Measurements from ENCODE around the gene SYT8.

- TF ChIP-seq, protein P1, sequence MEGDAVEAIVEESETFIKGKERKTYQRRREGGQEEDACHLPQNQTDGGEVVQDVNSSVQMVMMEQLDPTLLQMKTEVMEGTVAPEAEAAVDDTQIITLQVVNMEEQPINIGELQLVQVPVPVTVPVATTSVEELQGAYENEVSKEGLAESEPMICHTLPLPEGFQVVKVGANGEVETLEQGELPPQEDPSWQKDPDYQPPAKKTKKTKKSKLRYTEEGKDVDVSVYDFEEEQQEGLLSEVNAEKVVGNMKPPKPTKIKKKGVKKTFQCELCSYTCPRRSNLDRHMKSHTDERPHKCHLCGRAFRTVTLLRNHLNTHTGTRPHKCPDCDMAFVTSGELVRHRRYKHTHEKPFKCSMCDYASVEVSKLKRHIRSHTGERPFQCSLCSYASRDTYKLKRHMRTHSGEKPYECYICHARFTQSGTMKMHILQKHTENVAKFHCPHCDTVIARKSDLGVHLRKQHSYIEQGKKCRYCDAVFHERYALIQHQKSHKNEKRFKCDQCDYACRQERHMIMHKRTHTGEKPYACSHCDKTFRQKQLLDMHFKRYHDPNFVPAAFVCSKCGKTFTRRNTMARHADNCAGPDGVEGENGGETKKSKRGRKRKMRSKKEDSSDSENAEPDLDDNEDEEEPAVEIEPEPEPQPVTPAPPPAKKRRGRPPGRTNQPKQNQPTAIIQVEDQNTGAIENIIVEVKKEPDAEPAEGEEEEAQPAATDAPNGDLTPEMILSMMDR (conservative IDR thresholded peaks at IDR 0.05; ENCODE audit: low read depth in 2 of 2), result no peak
- no peak for TF ChIP-seq CREB1 (CRISPR knock-in tag; IDR thresholded peaks at IDR 0.05; ENCODE audit: low read depth)
- no peak for TF ChIP-seq EZH2 (IDR thresholded peaks at IDR 0.05; ENCODE audit: low read depth, unreplicated experiment)
- TF ChIP-seq STAT1 (IDR thresholded peaks at IDR 0.05; ENCODE audit: unreplicated experiment), result no peak
- TF ChIP-seq, protein P2, sequence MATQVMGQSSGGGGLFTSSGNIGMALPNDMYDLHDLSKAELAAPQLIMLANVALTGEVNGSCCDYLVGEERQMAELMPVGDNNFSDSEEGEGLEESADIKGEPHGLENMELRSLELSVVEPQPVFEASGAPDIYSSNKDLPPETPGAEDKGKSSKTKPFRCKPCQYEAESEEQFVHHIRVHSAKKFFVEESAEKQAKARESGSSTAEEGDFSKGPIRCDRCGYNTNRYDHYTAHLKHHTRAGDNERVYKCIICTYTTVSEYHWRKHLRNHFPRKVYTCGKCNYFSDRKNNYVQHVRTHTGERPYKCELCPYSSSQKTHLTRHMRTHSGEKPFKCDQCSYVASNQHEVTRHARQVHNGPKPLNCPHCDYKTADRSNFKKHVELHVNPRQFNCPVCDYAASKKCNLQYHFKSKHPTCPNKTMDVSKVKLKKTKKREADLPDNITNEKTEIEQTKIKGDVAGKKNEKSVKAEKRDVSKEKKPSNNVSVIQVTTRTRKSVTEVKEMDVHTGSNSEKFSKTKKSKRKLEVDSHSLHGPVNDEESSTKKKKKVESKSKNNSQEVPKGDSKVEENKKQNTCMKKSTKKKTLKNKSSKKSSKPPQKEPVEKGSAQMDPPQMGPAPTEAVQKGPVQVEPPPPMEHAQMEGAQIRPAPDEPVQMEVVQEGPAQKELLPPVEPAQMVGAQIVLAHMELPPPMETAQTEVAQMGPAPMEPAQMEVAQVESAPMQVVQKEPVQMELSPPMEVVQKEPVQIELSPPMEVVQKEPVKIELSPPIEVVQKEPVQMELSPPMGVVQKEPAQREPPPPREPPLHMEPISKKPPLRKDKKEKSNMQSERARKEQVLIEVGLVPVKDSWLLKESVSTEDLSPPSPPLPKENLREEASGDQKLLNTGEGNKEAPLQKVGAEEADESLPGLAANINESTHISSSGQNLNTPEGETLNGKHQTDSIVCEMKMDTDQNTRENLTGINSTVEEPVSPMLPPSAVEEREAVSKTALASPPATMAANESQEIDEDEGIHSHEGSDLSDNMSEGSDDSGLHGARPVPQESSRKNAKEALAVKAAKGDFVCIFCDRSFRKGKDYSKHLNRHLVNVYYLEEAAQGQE (IDR thresholded peaks at IDR 0.05; ENCODE audit: unreplicated experiment), result no peak
- TF ChIP-seq NANOG (IDR thresholded peaks at IDR 0.05; ENCODE audit: borderline replicate concordance), result no peak
- no peak for TF ChIP-seq EZH2phosphoT487 (IDR thresholded peaks at IDR 0.05; ENCODE audit: unreplicated experiment)
- TF ChIP-seq POLR2AphosphoS5 (IDR thresholded peaks at IDR 0.05; ENCODE audit: low read depth), result no peak
- TF ChIP-seq ZNF114 (CRISPR knock-in tag; IDR thresholded peaks at IDR 0.05), result no peak
- no peak for TF ChIP-seq ZNF331 (CRISPR knock-in tag; IDR thresholded peaks at IDR 0.05; ENCODE audit: low read depth)
- TF ChIP-seq, protein P3, sequence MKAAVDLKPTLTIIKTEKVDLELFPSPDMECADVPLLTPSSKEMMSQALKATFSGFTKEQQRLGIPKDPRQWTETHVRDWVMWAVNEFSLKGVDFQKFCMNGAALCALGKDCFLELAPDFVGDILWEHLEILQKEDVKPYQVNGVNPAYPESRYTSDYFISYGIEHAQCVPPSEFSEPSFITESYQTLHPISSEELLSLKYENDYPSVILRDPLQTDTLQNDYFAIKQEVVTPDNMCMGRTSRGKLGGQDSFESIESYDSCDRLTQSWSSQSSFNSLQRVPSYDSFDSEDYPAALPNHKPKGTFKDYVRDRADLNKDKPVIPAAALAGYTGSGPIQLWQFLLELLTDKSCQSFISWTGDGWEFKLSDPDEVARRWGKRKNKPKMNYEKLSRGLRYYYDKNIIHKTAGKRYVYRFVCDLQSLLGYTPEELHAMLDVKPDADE (IDR thresholded peaks at IDR 0.05), result no peak
- no peak for TF ChIP-seq JUNB (IDR thresholded peaks at IDR 0.05; ENCODE audit: unreplicated experiment)
- TF ChIP-seq, protein P4, sequence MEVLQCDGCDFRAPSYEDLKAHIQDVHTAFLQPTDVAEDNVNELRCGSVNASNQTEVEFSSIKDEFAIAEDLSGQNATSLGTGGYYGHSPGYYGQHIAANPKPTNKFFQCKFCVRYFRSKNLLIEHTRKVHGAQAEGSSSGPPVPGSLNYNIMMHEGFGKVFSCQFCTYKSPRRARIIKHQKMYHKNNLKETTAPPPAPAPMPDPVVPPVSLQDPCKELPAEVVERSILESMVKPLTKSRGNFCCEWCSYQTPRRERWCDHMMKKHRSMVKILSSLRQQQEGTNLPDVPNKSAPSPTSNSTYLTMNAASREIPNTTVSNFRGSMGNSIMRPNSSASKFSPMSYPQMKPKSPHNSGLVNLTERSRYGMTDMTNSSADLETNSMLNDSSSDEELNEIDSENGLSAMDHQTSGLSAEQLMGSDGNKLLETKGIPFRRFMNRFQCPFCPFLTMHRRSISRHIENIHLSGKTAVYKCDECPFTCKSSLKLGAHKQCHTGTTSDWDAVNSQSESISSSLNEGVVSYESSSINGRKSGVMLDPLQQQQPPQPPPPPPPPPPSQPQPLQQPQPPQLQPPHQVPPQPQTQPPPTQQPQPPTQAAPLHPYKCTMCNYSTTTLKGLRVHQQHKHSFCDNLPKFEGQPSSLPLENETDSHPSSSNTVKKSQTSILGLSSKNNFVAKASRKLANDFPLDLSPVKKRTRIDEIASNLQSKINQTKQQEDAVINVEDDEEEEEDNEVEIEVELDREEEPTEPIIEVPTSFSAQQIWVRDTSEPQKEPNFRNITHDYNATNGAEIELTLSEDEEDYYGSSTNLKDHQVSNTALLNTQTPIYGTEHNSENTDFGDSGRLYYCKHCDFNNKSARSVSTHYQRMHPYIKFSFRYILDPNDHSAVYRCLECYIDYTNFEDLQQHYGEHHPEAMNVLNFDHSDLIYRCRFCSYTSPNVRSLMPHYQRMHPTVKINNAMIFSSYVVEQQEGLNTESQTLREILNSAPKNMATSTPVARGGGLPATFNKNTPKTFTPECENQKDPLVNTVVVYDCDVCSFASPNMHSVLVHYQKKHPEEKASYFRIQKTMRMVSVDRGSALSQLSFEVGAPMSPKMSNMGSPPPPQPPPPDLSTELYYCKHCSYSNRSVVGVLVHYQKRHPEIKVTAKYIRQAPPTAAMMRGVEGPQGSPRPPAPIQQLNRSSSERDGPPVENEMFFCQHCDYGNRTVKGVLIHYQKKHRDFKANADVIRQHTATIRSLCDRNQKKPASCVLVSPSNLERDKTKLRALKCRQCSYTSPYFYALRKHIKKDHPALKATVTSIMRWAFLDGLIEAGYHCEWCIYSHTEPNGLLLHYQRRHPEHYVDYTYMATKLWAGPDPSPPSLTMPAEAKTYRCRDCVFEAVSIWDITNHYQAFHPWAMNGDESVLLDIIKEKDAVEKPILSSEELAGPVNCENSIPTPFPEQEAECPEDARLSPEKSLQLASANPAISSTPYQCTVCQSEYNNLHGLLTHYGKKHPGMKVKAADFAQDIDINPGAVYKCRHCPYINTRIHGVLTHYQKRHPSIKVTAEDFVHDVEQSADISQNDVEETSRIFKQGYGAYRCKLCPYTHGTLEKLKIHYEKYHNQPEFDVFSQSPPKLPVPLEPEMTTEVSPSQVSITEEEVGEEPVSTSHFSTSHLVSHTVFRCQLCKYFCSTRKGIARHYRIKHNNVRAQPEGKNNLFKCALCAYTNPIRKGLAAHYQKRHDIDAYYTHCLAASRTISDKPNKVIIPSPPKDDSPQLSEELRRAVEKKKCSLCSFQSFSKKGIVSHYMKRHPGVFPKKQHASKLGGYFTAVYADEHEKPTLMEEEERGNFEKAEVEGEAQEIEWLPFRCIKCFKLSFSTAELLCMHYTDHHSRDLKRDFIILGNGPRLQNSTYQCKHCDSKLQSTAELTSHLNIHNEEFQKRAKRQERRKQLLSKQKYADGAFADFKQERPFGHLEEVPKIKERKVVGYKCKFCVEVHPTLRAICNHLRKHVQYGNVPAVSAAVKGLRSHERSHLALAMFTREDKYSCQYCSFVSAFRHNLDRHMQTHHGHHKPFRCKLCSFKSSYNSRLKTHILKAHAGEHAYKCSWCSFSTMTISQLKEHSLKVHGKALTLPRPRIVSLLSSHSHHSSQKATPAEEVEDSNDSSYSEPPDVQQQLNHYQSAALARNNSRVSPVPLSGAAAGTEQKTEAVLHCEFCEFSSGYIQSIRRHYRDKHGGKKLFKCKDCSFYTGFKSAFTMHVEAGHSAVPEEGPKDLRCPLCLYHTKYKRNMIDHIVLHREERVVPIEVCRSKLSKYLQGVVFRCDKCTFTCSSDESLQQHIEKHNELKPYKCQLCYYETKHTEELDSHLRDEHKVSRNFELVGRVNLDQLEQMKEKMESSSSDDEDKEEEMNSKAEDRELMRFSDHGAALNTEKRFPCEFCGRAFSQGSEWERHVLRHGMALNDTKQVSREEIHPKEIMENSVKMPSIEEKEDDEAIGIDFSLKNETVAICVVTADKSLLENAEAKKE (CRISPR knock-in tag; IDR thresholded peaks at IDR 0.05), result no peak
Measured at GRCh38 chr11:1815311-1815710, 19.5 kb upstream of the SYT8 start.

Data from GM23338 (cell line).